ENCODE measurements around the gene NFKBIL1.
"Not testable (repeated sequence)": the region's sequence is repeated elsewhere in the genome, so short reads cannot be mapped to it uniquely, and the experiment has no call there.

Gene NFKBIL1

DNA sequence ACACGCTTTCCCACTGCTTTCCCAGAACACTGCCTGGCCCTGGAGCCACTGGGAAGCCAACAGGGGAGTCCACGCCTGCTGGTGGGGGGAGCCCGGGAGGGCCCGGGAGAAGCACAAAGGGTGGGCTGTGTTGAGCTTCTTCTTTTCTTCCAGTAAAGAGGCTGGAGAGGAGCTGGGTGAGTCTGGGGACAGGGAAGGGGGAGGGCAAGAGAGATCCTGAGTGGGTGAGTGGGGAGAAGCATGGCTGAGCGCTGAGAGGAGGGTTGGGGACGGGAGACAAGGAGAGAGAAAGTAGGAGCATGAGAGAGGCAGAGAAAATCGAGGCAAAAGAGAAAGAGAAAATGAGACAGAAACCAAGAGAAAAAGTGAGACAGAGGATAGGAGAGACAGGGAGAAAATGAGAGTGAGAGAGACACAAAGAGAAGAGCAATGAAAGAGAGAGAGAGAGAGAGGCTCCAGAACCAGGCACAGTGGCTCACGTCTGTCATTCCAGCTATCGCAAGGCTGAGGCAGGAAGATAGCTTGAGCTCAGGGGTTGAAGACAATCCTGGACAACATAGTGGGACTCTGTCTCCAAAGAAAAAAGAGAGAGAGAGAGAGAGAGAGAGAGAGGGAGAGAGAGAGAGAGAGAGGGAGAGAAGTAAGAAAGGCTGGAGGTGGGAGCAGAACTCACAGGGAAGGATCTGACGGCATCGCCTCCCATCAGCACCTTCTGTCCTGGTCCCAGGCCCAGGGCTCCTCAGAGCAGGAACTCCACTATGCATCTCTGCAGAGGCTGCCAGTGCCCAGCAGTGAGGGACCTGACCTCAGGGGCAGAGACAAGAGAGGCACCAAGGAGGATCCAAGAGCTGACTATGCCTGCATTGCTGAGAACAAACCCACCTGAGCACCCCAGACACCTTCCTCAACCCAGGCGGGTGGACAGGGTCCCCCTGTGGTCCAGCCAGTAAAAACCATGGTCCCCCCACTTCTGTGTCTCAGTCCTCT is 40.7 kb downstream of the NFKBIL1 start:
- peak; percentile 36 for DNase-seq (ENCODE audit: low read depth)
- peak overlapping the region; percentile 73 for H3K4me3 ChIP-seq (ENCODE audit: low read depth, low read length)
- TF ChIP-seq, protein P1, sequence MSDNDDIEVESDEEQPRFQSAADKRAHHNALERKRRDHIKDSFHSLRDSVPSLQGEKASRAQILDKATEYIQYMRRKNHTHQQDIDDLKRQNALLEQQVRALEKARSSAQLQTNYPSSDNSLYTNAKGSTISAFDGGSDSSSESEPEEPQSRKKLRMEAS (IDR thresholded peaks at IDR 0.05; ENCODE audit: low read depth, low read length), result no peak
- no peak for TF ChIP-seq CTCF (IDR thresholded peaks at IDR 0.05; ENCODE audit: low read depth, low read length)
- TF ChIP-seq MYC (IDR thresholded peaks at IDR 0.05; ENCODE audit: low read depth, low read length), result no peak
- no peak for TF ChIP-seq POLR2A (IDR thresholded peaks at IDR 0.05; ENCODE audit: extremely low read depth, insufficient read length)

DNA sequence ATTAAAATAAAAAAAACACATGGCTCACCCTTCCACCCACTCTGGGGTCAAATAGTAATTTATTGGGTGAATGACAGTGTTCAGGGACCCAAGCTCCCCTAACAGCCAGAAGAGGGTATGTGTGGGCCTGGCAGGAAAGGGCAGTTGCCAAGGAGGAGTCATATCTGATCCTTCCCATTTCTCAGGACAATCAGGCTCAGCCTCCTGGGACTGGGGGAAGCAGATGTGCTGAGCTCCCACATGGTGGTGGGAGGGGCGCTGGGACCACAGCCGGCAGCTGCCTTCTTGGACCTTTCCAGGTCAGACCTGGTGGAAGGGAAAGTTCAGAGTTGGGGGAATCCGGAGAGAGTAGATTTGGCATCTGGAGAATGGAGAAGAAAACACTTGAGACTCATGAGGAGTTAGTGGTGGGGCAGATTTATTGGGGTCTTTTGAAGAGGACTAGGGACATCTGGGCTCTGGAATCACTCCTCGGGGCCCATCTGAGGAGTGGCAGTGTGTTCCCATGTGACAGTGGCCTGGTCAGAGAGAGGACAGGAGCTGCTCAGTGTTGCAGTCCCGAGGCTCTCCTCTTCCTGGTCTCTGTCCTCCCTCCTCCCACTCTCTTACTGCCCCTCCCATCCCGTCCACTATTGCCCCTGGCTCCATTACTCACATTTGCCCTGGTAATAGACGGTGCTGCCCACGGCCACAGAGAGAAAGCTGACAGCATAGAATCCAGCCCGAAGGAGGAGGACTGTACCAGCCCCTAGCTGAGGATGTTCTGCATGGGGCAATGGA is 41.7 kb downstream of the NFKBIL1 start:
- peak; percentile 84 for DNase-seq (ENCODE audit: low read depth)
- TF ChIP-seq CTCF (IDR thresholded peaks at IDR 0.05; ENCODE audit: low read depth, low read length) (no peak), MYC (IDR thresholded peaks at IDR 0.05; ENCODE audit: low read depth, low read length) (no peak), POLR2A (IDR thresholded peaks at IDR 0.05; ENCODE audit: extremely low read depth, insufficient read length) (no peak)
- TF ChIP-seq, protein P1 (IDR thresholded peaks at IDR 0.05; ENCODE audit: low read depth, low read length), result no peak
- H3K4me3 ChIP-seq (ENCODE audit: low read depth, low read length), result peak overlapping the region; percentile 73

DNA sequence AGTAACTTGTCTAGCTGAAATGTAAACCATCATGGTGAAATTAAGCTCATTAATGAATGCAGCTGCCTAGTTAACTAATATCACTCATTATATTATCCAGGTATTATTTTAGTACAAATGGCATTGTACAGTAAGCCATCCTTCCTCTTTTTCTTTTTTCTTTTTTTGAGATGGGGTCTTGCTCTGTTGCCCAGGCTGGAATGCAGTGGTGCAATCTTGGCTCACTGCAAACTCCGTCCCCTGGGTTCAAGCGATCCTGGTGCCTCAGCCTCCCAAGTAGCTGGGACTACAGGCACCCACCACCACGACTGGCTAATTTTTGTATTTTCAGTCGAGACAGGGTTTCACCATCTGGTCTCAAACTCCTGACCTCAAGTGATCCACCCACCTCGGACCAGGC is 43.3 kb downstream of the NFKBIL1 start:
- H3K4me3 ChIP-seq (ENCODE audit: low read depth, low read length); DNase-seq (ENCODE audit: low read depth): not testable (repeated sequence)

- no peak overlapping the region for H3K4me3 ChIP-seq (ENCODE audit: low read depth, low read length)
- no peak for DNase-seq (ENCODE audit: low read depth)
- TF ChIP-seq MYC (IDR thresholded peaks at IDR 0.05; ENCODE audit: low read depth, low read length), result no peak
- TF ChIP-seq, protein P1 (IDR thresholded peaks at IDR 0.05; ENCODE audit: low read depth, low read length), result no peak
- no peak for TF ChIP-seq POLR2A (IDR thresholded peaks at IDR 0.05; ENCODE audit: extremely low read depth, insufficient read length)
- no peak for TF ChIP-seq CTCF (IDR thresholded peaks at IDR 0.05; ENCODE audit: low read depth, low read length)
These were observed 45.0 kb downstream of the NFKBIL1 start for GRCh38 chr6:31592396-31592771.

DNA sequence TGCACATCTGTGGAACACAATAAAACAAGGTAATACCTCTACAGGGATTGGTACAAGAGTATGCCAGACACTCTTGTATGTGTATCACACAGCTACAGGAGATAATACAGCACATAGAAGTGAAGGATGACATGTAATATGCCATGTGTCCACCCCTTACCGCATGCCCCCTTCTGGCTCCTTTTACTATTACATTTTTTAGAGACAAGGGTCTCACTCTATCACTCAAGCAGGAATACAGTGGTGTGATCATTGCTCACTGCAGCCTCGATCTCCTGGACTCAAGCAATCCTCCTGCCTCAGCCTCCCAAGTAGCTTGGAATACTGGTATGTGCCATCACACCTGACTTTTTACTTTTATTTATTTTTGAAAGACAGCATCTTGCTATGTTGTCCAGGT is 49.6 kb downstream of the NFKBIL1 start:
- peak; percentile 86 for DNase-seq (ENCODE audit: low read depth)
- TF ChIP-seq, protein P1 (IDR thresholded peaks at IDR 0.05; ENCODE audit: low read depth, low read length), result peak; percentile 92
- TF ChIP-seq CTCF (IDR thresholded peaks at IDR 0.05; ENCODE audit: low read depth, low read length) (peak; percentile 41), MYC (IDR thresholded peaks at IDR 0.05; ENCODE audit: low read depth, low read length) (peak; percentile 92), POLR2A (IDR thresholded peaks at IDR 0.05; ENCODE audit: extremely low read depth, insufficient read length) (no peak)
- H3K4me3 ChIP-seq (ENCODE audit: low read depth, low read length), result no peak overlapping the region

- no peak overlapping the region for H3K4me3 ChIP-seq (ENCODE audit: low read depth, low read length)
- TF ChIP-seq POLR2A (IDR thresholded peaks at IDR 0.05; ENCODE audit: extremely low read depth, insufficient read length) (no peak), MYC (IDR thresholded peaks at IDR 0.05; ENCODE audit: low read depth, low read length) (no peak), CTCF (IDR thresholded peaks at IDR 0.05; ENCODE audit: low read depth, low read length) (no peak)
- TF ChIP-seq, protein P1 (IDR thresholded peaks at IDR 0.05; ENCODE audit: low read depth, low read length), result no peak
- DNase-seq (ENCODE audit: low read depth), result no peak
These were observed 59.9 kb downstream of the NFKBIL1 start for GRCh38 chr6:31607317-31607716.

All from NB4 (cell line).